ENCODE results near the gene FAHD1.

Gene FAHD1

DNA sequence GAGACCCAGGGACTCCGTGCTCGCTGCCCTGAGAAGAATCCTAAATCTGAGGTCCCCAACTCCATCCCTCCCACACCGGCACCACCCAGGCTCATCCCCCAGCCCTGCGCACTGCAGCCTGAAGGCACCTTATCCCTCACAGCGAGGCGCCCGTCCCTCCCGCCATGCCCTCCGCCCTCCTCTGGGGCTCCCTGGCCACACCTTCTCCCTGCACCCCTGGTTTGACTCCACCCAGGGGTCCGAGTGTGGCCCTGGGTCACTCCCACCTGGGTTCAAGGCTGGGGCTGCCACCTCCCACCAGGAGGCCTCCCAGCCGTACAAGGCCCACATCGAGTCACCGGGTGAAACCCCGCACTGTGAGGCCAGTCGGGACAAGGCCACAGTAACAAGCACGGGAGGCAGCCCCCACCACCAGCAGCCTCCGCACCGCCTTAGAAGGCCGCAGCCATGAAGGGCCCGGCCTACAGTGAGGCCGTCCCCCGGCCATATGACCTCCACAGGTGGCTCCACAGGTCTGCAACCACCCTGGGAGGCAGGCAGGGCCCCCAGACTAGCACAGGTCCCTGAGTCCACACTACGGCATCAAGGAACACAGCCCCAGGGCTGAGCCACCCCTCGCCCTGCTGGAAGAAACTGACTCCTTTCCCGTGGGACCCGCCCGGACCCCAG lies 8.7 kb upstream of the FAHD1 start:
- DNase-seq, result no peak

- DNase-seq, result no peak
Observed at GRCh38 chr16:1818873-1819525, 8.0 kb upstream of the FAHD1 start.

GRCh38 chr16:1819611-1820010 lies 7.4 kb upstream of the FAHD1 start:
- DNase-seq, result no peak

DNA sequence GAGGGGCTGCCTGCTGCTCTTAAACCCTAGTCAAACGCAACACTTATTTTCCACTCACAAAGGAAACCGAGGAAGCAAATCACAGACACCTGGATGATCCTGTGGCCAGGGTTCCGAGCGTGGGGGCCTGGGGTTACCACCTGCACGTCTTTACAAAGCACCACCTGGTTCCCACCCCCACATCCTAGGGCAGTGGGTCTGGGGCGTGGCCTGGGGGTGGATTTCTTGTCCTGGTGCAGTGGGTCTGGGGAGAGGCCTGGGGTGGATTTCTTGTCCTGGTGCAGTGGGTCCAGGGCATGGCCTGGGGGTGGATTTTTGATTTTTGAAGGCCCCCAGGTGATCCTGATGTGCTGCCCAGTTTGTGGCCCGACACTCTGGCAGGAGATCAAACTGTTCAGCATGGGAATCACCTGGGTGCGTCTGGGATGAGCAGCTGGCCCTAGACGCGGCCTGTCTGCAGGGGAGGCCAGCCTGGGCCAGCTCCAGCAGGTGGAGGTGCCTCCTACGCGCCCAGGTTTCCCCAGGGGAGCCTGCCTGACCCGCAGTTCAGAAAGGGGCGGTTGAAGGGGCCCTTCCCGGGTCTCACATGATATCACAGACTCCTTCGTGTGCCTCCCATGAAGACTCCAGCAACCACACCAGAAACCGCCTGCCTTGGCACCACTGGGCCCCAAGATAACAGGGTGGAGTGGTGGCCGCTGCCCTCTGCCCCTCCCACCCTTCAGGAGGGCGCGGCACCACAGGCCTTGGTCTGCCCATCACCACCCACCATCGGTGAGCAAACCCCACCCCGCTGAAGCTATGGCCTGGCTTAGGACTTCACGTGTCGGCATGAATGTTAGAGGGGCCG lies 6.7 kb upstream of the FAHD1 start:
- DNase-seq, result no peak

DNA sequence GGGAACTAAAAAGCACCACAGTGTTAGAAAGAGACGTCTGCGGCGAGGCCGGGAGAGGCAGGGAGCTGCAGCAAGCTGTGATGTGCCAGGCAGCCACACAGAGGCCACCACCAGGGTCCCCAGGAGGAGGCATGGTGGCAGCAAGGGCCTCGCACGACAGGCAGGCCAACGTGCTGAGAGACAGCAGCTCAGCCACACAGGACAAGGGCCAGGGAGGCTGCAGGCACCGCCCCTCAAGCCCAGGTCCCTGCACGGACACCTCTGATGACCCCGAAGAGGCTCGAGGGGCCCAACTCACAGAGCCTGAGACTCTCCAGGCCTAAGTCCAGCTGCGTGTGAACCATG lies 6.1 kb upstream of the FAHD1 start:
- DNase-seq, result no peak

DNA sequence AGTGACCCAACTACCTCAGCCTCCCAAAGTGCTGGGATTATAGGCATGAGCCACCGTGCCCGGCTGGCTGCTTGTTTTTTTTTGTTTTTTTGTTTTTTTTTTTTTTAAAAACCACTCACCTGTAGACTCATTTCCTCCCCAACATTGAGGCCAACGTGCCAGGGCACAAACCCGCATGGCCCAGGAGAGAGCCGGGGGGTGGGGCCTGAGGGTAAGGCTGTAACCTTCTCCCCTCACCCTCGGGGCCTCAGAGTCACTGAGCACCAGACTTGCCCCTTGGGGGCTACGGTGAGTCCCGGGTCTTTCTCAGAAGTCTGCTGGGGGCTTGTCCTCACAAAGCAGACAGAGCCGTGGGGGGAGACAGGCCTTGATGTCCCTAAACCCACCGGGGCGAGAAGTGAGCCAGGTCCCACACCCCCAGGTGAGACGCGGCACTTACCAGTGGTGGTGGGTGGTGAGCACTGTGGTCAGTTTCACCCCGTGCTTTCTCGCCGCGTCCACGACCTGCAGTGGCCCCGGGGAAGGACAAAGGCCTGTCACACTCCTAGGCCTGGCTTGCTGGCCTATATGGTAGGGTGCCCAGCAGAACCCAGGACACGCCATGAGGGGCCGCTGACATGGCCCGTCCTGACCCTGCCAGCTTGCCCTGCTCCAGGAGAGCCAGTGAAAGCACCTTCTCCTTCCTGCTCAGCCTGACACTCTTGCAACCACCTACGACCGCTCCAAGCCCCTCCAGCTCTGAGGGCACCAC lies 5.0 kb upstream of the FAHD1 start:
- DNase-seq, result no peak

GRCh38 chr16:1822801-1823200 lies 4.2 kb upstream of the FAHD1 start:
- DNase-seq, result no peak

- no peak for DNase-seq
Observed at GRCh38 chr16:1823821-1824220, 3.2 kb upstream of the FAHD1 start.

GRCh38 chr16:1825381-1825863 lies 1.6 kb upstream of the FAHD1 start:
- no peak for DNase-seq

GRCh38 chr16:1825864-1826690 lies 929 bp upstream of the FAHD1 start:
- DNase-seq, result peak; percentile 63 to 68

DNA sequence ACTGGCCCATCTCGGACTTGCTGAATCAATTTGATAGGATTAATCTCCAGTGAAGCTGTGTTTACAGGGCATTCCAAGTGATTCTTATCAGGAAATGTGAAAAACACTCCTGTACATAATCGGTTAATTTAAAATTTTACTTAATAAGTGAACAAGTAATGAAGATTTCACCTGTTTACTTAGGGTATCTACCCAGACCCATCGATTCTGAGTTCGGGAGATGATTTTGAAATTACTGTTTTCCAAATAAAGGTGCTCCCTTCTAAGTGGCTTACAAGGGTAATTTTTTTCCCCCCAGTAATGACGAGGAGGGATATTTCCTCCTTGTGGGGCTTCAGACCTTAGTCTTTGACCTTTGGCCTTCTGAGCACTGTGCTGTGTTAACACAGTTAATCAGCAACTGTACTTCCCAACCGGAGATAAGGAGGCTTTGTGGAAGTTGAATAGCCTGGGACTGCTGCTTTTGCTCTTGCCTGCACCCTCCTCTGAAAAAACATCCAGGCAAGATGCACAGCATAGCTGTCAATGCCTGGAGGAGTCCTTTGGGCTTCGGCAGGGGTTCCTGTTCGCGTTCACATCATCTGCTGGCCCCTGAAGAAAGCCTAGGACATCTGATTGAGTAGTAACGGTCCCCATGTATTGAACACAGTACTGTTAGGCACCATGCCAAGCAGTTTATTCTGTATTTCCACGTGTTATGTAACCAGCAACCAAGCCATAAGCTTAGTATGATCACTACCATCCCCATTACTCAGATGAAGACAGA lies 1.8 kb downstream of the FAHD1 start:
- no peak for DNase-seq

GRCh38 chr16:1830213-1830612 lies 3.2 kb downstream of the FAHD1 start:
- no peak for DNase-seq

GRCh38 chr16:1831186-1832075 lies 4.4 kb downstream of the FAHD1 start:
- no peak for DNase-seq

DNA sequence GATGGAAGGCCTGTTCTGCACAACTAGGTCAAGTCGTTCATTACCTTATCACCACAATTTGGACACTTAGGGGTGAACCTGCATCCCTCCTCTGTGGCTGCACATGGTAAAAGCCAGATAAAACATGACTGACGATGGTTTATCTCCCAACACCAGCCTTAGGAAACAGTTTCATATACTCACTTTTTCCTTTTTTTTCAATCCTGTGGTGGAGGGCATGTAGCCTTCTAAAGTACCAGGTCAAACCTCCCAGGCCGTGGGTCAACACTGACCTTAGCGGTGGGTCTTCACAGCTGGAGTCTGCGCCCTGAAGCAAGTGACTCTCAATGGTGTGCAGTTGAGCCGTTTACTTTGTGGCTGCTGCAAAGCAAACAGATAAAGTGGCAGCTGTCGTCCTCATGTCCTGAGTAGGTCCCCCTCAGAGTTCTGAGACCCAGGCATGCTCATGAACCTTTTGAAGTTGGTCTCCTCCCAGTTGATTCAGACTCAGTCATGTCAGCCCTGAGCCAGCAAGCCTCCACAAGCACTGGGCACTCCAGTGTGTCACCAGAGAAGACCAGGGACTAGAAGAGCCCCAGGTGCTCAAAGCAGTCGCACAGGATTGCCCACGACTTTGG lies 5.9 kb downstream of the FAHD1 start:
- DNase-seq, result no peak

GRCh38 chr16:1834096-1834495 lies 7.1 kb downstream of the FAHD1 start:
- no peak for DNase-seq

DNA sequence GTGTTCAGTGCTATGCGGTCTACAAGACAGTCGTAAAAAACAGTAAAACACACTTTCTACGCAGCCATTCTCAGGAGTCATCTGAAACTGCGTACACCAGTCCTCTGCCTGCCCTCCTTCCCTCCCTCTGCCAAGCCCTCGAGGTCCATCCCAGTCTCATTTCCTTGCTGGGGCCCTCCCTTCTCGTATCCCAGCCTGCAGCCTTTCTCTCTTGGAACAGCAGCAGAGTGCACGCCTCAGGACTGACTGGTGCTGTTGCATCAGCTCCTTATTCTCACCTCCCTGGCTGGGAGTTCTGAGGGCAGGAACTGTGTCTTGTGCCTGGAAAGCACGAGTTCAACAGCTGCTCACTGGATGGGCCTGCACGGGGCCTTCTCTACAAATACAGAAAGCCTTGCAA lies 12.5 kb downstream of the FAHD1 start:
- no peak for DNase-seq

DNA sequence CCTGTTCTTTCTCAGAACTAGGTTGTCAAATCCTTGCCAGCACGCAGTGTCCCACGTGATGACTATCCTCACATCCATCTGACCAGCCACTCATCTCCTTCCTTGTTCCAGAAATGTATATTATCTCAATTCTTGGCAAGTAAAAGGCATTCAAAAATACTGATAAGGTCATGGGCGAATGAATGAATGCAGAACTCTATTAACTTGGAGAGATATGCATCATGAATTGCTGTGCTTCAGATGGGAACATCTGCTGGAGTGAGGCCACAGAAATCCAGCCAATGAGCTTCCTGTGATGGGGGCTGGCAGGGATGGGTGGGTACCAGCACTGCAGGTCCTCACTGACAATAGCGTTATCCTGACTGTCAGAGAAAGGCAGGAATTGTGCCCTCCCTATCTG lies 19.0 kb downstream of the FAHD1 start:
- DNase-seq, result no peak

GRCh38 chr16:1846416-1846815 lies 19.4 kb downstream of the FAHD1 start:
- DNase-seq, result no peak

DNA sequence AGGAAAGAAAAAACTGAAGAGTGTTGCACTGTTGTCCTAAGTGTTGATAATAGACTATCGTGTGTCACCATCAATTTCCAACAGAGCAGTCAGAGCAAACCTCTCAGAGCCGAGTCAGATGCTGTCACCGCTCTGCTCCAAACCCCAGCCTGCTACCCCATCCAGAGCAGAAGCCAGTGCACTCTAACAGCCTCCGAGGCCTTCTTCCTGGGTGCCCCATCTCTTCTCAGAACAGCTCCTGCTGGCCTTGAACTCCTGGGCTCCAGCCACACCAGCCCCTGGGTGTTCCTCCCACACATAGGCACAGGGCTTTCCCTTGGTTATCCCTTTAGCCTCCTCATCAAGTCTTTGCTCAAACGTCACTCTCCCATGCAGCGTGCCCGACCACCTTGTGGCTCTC lies 24.0 kb downstream of the FAHD1 start:
- no peak for DNase-seq

- DNase-seq, result no peak
Observed at GRCh38 chr16:1851793-1852192, 24.8 kb downstream of the FAHD1 start.
